GM19395 (cell line): ENCODE results near the gene EVA1B.

Source experiments
- ATAC-seq: cut with Tn5 transposase; IDR thresholded peaks from one replicate; pipeline ENCODE4 v1.9.1; 2021; ENCODE audit warnings: mild to moderate bottlenecking, moderate library complexity; ENCODE audit not compliant: unreplicated experiment

Gene EVA1B

GRCh38 chr1:36346741-36347370 lies 23.4 kb upstream of the EVA1B start:
- no peak for ATAC-seq

- no peak for ATAC-seq
Measured at GRCh38 chr1:36345353-36345752, 21.9 kb upstream of the EVA1B start.

- ATAC-seq: no peak
Measured at GRCh38 chr1:36344395-36344680, 20.9 kb upstream of the EVA1B start.

DNA sequence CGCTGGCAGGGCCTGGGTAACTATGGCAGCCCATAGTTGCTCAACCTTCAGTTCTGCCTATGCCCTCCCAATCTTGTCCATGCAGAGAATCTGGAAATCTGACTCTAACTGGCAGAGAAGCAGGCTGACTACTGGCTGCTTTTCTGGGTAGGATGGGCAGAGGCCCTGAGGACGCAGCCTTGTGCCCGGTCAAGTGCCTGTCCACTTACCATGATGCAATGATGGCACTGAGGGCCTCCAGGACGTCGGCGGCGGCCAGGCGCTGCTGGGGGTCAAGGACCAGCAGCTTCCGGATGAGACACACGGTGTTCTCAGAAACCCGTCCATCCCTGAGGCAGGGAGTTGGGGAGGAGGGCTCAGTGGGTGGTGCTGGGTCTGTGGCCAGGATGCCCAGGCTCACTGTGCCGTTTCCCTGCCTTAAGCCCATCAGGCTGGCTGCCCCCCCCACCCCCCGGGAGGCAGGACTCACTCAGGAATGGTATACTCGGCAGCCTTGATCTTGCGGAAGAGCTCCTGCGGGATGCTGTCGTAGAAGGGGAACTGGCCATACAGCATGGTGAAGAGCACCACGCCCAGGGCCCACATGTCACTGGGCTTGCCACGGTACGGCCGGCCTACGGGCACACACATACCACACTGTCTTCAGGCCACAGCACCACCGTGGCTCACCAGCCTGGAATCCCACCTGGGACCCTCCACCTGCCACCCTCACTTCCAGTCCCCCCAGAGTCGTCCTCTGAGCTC lies 20.4 kb upstream of the EVA1B start:
- ATAC-seq: no peak

GRCh38 chr1:36342426-36343185 lies 19.2 kb upstream of the EVA1B start:
- no peak for ATAC-seq

- no peak for ATAC-seq
Measured at GRCh38 chr1:36341626-36342320, 18.3 kb upstream of the EVA1B start.

GRCh38 chr1:36339615-36340014 lies 16.2 kb upstream of the EVA1B start:
- ATAC-seq: no peak

DNA sequence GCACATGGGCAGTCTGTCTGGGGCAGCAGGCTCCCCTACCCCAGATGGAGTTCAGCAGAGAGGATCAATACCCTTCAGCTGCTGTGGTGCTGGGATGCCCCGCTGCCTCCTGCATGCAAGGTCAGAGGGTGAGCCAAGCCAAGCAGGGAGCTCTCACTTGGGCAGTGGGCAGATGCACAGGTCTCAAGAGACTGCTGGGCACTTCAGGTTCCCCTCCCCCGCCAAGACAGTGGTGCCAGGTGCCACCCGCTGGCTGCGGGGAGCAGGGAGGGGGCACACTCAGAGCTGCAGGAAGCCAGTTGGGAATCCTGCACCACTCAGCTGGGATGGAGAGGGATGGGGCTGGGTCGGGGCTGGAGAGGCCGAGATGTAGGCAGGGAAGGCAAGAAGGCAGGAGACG lies 15.8 kb upstream of the EVA1B start:
- no peak for ATAC-seq

GRCh38 chr1:36337830-36338229 lies 14.4 kb upstream of the EVA1B start:
- no peak for ATAC-seq

DNA sequence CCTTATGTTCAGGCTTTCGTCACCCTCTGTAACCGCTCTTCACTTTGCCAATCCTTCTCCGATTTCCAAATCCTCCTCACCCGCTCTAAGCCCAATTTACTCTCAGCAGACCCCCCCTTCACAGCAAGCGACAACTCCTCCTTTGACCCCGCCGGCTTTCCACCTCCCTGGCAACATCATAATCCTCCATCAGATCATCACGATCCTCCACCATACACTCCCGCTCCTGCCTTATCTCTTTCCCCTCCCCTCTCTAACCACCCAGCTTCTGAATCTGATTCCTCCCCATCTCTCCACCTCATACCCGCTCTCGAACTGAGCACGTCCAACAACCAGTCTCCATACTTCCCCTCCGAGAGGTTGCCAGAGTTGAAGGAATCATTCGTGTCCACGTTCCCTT lies 7.5 kb upstream of the EVA1B start:
- ATAC-seq: no peak

DNA sequence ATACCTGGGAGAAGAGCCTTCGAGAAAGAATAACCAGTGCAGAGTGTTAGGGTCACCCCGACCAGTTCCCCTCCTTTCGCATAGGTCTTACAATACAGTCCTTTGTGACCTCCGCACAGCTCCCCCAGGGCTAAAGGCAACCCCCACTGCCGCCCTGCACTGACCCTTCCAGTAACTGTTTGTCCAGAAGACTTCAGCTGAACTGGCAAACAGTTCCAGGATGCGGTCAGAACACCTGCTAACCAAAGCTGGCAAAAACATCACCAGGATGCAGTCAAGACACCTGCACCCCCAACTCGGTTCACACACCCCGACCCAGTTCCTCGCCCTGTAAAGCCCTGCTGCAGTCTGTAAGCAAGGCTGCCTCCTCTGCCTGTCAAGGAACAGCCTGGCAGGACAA lies 6.4 kb upstream of the EVA1B start:
- no peak for ATAC-seq

GRCh38 chr1:36328713-36329112 lies 5.3 kb upstream of the EVA1B start:
- no peak for ATAC-seq

GRCh38 chr1:36328088-36328480 lies 4.6 kb upstream of the EVA1B start:
- ATAC-seq: no peak

DNA sequence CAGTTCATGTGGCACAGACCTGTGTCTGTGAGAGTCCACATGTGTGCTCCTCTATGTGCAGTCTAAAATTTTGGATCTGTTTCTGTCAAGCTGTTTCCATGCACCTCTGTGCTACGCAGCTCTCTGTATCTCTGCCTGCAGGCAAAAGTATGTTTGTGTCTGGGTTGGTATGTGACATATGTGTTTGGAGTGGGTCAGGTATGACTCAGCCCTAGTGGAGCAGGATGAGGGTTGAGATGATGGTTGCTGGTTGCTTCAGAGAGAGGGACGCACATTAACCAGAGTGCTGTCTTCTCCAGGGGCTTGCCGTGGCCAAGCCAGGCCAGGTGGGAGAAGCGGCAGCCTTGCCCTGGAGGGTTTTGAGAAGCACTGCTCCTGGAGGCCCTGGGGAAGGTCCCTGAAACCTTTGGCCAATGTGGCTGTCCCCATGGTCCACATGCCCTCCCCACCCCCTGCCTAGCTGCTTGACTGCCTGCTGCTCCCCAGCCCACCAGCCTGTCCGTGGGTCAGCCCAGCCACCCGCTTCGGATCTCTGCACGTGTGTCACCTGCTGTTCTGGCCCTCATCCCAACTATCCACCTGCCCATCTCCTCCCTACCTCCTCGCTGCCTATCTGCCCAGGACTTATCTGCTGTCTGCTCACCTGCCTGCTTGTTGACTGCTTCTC lies 4.1 kb upstream of the EVA1B start:
- ATAC-seq: no peak

DNA sequence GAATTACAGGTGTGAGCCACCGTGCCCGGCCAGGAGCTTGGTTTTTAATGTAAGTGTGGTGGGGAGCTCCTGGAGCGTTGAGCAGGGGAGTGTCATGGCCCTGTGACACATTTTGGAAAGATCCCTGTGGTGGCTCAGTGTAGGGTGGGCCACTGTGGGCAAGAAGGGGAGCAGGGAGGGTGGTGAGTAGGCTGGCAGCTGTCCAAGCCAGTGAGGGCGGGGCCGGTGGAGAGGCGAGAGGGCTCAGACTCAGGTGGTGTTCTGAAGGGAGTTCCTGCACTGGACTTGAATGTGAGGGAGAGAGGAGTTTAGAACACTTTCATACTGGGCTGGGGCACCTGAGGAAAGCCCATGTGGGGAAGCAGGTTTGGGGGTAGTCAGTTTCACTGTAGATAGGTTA lies 3.1 kb upstream of the EVA1B start:
- ATAC-seq: no peak

DNA sequence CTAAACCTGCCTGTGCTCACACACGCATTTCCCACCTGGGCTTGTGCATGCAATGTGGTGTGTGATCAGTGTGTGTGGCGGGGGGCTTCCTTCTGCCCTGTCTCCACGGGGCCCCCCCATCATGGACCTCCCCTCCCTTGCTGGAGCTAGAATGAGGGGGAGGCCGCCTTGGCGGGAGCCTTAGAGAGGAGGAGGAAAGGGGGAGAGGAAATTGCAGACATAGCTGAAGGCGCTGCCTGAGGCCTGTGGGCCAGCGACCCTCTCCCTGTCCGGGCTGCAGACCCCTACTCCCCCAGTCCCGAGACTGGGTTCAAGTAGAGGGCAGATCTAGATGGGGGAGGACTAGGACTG lies 883 bp upstream of the EVA1B start:
- no peak for ATAC-seq

DNA sequence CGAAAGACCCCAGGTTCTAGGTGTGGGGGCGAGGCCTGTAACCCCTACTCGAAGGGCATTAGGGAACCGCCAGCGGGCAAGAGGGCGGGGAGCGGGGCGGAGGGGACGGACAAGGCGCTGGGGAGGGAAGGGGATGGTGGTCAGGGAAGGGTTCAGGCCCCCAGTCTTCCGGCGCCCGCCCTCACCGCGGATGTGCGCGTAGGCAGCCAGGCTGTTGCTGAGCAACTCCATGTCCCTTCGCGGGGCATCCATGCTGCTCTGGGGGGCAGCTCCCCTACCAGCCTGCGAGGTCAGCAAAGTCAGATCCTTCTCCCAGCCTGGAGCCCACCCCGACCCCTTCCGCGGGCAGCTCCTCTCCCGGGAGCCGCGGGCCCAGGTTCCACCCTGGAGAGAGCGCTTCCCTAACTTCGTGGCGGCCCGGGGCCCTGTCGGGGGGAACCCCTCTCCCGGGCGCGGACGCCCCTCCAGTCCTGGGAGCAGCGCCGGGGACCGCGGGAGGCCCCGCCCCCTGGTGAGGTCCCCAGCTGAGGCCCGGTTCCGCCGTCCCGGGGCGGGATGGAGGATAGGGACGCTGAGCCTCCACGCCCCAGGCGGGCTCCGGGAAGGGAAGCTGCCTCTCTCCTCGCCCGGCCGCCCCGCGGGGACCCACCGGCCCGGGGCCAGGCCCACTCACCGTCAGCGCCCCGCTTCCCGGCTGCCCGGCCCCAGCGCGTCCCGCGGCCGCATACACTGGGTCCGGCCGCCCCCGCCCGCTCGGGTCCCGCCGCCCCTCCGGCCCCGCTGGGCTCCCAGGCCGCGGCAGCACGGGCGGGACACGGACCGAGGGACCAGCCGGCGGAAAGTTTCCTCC lies 434 bp downstream of the EVA1B start:
- ATAC-seq: no peak

DNA sequence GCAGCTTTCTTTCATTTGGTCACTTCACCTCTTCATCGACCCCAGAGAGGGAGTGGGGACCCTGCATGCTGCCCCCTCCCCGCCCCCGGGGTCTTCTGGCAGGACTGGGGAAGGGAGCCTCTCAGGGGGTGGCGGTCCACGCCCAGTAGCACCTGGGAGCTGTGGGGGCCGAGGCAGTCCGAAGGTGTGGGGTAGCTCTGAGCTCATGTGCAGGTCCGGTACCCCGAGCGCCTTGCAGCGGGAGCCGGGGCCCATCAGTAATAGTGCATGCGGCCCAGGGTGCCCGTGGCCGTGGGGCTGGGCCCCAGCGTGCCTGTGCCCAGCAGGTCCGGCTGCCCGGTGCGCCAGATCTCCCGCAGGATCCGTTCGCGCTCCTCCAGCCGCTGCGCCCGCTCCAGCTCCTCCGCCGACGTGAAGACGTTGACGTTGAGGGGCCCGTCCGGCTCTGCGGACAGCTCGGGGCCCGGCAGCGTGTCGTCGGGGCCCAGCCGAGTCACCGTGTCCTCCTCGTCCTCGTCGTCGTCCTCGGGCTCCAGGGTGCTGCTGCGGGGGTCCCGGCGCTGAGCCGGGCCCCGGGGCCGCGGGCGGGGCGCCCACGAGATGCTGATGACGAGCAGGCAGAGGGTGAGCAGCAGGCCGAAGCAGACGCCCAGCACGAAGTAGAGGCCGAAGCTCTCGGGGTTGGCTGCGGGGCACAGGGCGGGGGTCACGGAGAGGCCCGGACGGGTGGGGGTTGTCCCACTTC lies 1.2 kb downstream of the EVA1B start:
- no peak for ATAC-seq

- no peak for ATAC-seq
Measured at GRCh38 chr1:36321119-36321951, 2.1 kb downstream of the EVA1B start.
